Renal cortical epithelial cell (primary cell): ENCODE measurements around the gene DLG2. TPM values are rescaled to one million over a fixed set of nuclear protein-coding genes. Genes with fewer than 3 reads are reported as not detected.
"Not testable (repeated sequence)": the region's sequence is repeated elsewhere in the genome, so short reads cannot be mapped to it uniquely, and the experiment has no call there.

Experiments
- DNase-seq: peaks from one replicate; pipeline ENCODE4 v3.0.0-alpha.2; 2011; ENCODE audit warnings: low read depth
- total RNA-seq: library from RNA; depleted of rRNA; stranded (reverse); fragments of >200 nt; gene quantifications from 2 replicates; pipeline ENCODE4 v1.2.3, GENCODE V29; 2014

The DLG2 gene
- total RNA-seq, 1 donor from 2014 or later: 0.85 TPM

GRCh38 chr11:83643115-83643514 lies 1984.0 kb downstream of the DLG2 start:
- no peak for DNase-seq

- DNase-seq: no peak
Measured at GRCh38 chr11:83642500-83642899, 1984.6 kb downstream of the DLG2 start.

GRCh38 chr11:83641511-83641910 lies 1985.6 kb downstream of the DLG2 start:
- DNase-seq: no peak

- no peak for DNase-seq
Measured at GRCh38 chr11:83639995-83640758, 1987.0 kb downstream of the DLG2 start.

GRCh38 chr11:83635166-83635565 lies 1992.0 kb downstream of the DLG2 start:
- no peak for DNase-seq

- no peak for DNase-seq
Measured at GRCh38 chr11:83630211-83630610, 1996.9 kb downstream of the DLG2 start.

GRCh38 chr11:83629775-83630174 lies 1997.4 kb downstream of the DLG2 start:
- no peak for DNase-seq

- DNase-seq: no peak
Measured at GRCh38 chr11:83628622-83629355, 1998.4 kb downstream of the DLG2 start.

- no peak for DNase-seq
Measured at GRCh38 chr11:83625336-83625735, 2001.8 kb downstream of the DLG2 start.

GRCh38 chr11:83617671-83618070 lies 2009.5 kb downstream of the DLG2 start:
- no peak for DNase-seq

- DNase-seq: no peak
Measured at GRCh38 chr11:83613767-83614121, 2013.4 kb downstream of the DLG2 start.

- no peak for DNase-seq
Measured at GRCh38 chr11:83612891-83613766, 2014.0 kb downstream of the DLG2 start.

GRCh38 chr11:83611600-83611999 lies 2015.5 kb downstream of the DLG2 start:
- no peak for DNase-seq

- DNase-seq: no peak
Measured at GRCh38 chr11:83611031-83611430, 2016.1 kb downstream of the DLG2 start.

GRCh38 chr11:83609191-83609590 lies 2018.0 kb downstream of the DLG2 start:
- DNase-seq: no peak

GRCh38 chr11:83608571-83608970 lies 2018.6 kb downstream of the DLG2 start:
- DNase-seq: no peak

GRCh38 chr11:83601914-83602527 lies 2025.1 kb downstream of the DLG2 start:
- DNase-seq: no peak

GRCh38 chr11:83601201-83601913 lies 2025.8 kb downstream of the DLG2 start:
- DNase-seq: no peak

- DNase-seq: no peak
Measured at GRCh38 chr11:83600661-83601060, 2026.5 kb downstream of the DLG2 start.

GRCh38 chr11:83599066-83599465 lies 2028.1 kb downstream of the DLG2 start:
- peak; percentile 13 for DNase-seq

- not testable (repeated sequence) for DNase-seq
Measured at GRCh38 chr11:83587797-83588196, 2039.3 kb downstream of the DLG2 start.
